Pancreas (tissue), 10 donors: ENCODE measurements around the gene ASB16. TPM values are rescaled to one million over a fixed set of nuclear protein-coding genes. Genes with fewer than 3 reads are reported as not detected.
A peak's percentile ranks its signal among the peaks of the same experiment; 100 is the strongest.

ENCODE experiments used
- ATAC-seq, 4 donors: fragments of 200-7000 bp; cut with Tn5 transposase; one replicate each; pipeline versions ENCODE4 v1.8.0 to v1.9.1; 2020; ENCODE audit warnings: mild to moderate bottlenecking in 4 of 4, moderate library complexity in 4 of 4
- DNase-seq, 6 donors: peaks; one replicate each; pipeline ENCODE4 v3.0.0-alpha.2; 2020
- FAIRE-seq: peaks from 2 replicates; lab custom pipeline; 2012; peaks lifted over from hg19 to GRCh38; lab: Jason Lieb, UNC
- H3K27ac ChIP-seq, 4 donors: fragments of 200-600 bp; sonication (generic); 1 replicate in 3 of 4; 2 replicates in 1 of 4; pipeline versions ENCODE4 v1.5.0 to v1.8.0; 2020
- H3K27me3 ChIP-seq, 4 donors: fragments of 200-600 bp; one replicate each; pipeline ENCODE4 v1.8.0; 2021
- H3K36me3 ChIP-seq, 3 donors: fragments of 200-600 bp; sonication (generic) in 1 of 3; one replicate each; pipeline versions ENCODE4 v1.5.0 to v1.8.0; 2020 to 2021
- H3K4me1 ChIP-seq, 3 donors: fragments of 200-600 bp; one replicate each; pipeline ENCODE4 v1.8.0; 2021
- H3K4me3 ChIP-seq, 4 donors: fragments of 200-600 bp; sonication (generic) in 2 of 4; one replicate each; pipeline versions ENCODE4 v1.5.0 to v1.8.0; 2020 to 2021
- H3K9me3 ChIP-seq, 4 donors: fragments of 200-600 bp; one replicate each; pipeline ENCODE4 v1.8.0; 2021
- WGBS, 2 donors: extraction: QIAGEN DNeasy Blood & Tissue Kit; methylation state at CpG; one replicate each; pipeline ENCODE4 v1.1.7; 2013; 5-methylcytosine and 5-hydroxymethylcytosine counted together
- intact Hi-C, 3 donors: fragments of 100-400 bp; cut with DNase I; formaldehyde crosslinking; loops; one replicate each; pipeline versions ENCODE4 v1.11.1 to v1.14.2; 2022
- polyA plus RNA-seq, 2 donors: library from polyadenylated mRNA; stranded (reverse); fragments of 200-250 nt; gene quantifications; one replicate each; pipeline ENCODE4 v1.2.3, GENCODE V29; 2013
- total RNA-seq, 6 donors: library from RNA; stranded (reverse); fragmentation: NEBNext Ultra II Directional in 4 of 6; extraction: Animal tissue kit (Norgen Biotek cat#: 25700) in 4 of 6; gene quantifications; one replicate each; pipeline versions ENCODE4 v1.2.1 to v1.2.4, GENCODE V29; 2021 to 2023
- TF ChIP-seq, protein P1 (sequence below), 4 donors: fragments of 200-600 bp; sonication (generic) in 3 of 4; IDR thresholded peaks; one replicate each; pipeline versions ENCODE4 v1.5.0 to v1.8.0; 2021; ENCODE audit warnings: antibody characterized with exemption in 4 of 4
- donor health status: healthy with polysubstance abuse.
- donor health status: DM: no; HTN: no; CAD: no; lungs with moderate emphysema.
- donor health status: DM: no; HTN: no; CAD: no.
- donor health status: control.
- donor health status: control.
- donor health status: Bipolar disorder and iron deficiency.
- donor health status: DM: yes; HTN: yes; CAD: no.
- donor health status: DM: no; HTN: no; CAD: no.
- donor health status: DM: no; HTN: no; CAD: no.
- donor health status: DM: yes; HTN: yes; CAD: no.

The ASB16 gene
- total and polyA plus RNA-seq, 8 donors = 1.1 to 3.9 (median 2.3) TPM

DNA sequence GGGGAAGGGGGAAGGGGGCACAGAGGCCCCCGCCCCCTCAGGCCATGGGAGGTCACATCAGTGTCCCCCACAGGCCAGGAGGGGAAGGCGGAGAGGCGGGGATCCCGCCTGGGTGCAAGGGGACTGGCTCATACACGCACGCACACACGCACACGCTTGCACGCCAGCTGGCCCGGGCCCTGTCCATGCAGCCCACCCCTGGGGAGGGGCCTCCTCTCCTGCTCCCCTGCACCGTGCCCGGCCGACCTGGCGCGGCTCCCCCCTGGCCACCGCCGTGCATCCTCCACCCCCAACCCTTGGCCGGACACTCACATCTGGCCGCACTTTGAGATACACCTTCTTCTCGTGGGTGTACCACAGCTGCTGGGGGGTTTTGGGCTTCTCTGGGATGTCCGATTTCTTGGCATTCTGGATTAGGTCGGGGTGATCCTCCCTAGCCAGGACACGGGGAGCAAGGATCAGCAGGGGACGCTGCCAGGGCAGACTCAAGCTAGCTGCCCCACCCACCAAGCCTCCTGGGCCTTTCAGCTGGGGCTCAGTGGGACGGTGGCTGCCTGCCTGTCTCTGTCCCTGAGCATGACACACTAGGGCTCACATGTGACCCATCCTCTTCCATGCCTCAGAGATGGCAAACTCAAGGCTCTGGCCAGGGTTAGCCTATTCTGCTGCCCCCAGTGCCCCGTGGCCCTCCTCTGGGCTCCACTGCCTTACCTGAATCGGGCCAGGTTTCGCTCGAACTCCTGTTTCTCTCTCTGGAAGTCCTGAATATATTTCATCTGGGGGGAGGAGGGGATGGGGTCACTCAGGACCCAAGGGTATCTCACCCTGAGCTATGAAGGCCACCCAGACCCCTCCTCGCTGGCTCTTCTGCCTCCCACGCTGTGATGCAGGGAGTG, 42.3 kb downstream of the ASB16 start:
- WGBS, 2 donors = 61 to 73% methylated on average over 30 to 31 of the region's 31 CpGs
- FAIRE-seq = no peak
- peaks cover 0 to 34% (median 24%) of the 10 kb centered on the region in 3 donors for H3K36me3 ChIP-seq

DNA sequence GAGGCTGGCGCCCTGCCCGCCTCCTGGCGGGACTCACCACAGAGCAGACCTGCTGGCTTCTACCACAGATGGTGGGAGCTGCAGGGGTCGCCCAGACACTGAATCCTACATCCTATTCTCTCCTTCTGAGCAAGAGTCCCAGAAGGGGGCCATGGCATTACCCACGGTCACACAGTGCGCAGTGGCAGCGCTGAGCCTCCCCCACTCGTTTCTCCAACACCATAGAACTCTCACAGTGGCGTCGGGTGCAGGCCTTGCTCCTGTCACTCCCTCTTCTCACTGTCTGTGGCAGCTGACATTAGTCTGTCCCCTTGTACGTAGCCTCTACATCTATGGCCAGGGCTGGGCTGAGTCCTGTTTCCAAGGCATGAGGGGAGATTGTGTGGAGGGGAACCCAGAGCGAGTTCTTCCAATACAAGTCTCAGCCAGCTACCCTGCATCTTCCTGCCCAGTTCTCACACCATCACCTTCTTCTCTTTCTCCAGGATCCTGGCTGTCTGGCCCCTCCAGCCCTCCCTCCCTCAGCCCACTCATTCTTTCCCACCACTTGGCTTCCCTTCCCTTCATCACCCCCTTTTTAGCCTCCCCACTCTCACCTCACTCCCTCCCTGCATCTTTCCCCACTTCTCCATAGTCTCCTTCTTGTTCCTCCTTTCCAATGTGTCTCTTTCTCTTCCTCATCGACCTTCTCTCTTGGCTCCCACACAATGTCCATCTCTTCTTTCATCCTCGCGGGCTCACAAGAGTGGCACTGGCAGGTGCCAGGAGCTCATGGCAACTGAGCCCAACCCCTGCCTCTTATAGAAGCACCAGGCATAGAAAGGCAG, 43.1 kb downstream of the ASB16 start:
- DNase-seq (no peak), ATAC-seq (no peak), FAIRE-seq (no peak)
- Histone ChIP-seq H3K36me3 (peaks cover 0 to 34% (median 23%) of the 10 kb centered on the region in 3 donors), H3K4me3 (no peak overlapping the region), H3K4me1 (peaks cover 6 to 17% (median 10%) of the 10 kb centered on the region in 3 donors), H3K9me3 (no peaks in the 10 kb centered on the region), H3K27me3 (no peaks in the 10 kb centered on the region), H3K27ac (no peak overlapping the region)
- intact Hi-C loops = loop anchor here (5.0 to 10.0 kb wide), 4 partner anchors 109 to 134 kb away; partner anchors contain the start of genes SLC25A39 (in 2 of the 3) and GRN (in 1 of the 3)
- WGBS, 2 donors = 86 to 89% methylated on average over 15 of the region's 15 CpGs
- TF ChIP-seq, protein P1, sequence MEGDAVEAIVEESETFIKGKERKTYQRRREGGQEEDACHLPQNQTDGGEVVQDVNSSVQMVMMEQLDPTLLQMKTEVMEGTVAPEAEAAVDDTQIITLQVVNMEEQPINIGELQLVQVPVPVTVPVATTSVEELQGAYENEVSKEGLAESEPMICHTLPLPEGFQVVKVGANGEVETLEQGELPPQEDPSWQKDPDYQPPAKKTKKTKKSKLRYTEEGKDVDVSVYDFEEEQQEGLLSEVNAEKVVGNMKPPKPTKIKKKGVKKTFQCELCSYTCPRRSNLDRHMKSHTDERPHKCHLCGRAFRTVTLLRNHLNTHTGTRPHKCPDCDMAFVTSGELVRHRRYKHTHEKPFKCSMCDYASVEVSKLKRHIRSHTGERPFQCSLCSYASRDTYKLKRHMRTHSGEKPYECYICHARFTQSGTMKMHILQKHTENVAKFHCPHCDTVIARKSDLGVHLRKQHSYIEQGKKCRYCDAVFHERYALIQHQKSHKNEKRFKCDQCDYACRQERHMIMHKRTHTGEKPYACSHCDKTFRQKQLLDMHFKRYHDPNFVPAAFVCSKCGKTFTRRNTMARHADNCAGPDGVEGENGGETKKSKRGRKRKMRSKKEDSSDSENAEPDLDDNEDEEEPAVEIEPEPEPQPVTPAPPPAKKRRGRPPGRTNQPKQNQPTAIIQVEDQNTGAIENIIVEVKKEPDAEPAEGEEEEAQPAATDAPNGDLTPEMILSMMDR (IDR thresholded peaks at IDR 0.05) = no peak

More for the DNA sequence above, 42.3 kb downstream of the ASB16 start:
- Histone ChIP-seq H3K27ac (no peak overlapping the region), H3K9me3 (no peaks in the 10 kb centered on the region), H3K4me3 (no peak overlapping the region), H3K27me3 (no peaks in the 10 kb centered on the region), H3K4me1 (peaks cover 4 to 12% (median 7%) of the 10 kb centered on the region in 3 donors)
- ATAC-seq (no peak), DNase-seq (peak in 2 of 6 donors; percentile 57 to 82)
- TF ChIP-seq, protein P1 (IDR thresholded peaks at IDR 0.05) = no peak
- intact Hi-C loops = loop anchor here (5.0 to 10.0 kb wide), 4 partner anchors 110 to 135 kb away; partner anchors contain the start of genes SLC25A39 (in 2 of the 3) and GRN (in 1 of the 3)

DNA sequence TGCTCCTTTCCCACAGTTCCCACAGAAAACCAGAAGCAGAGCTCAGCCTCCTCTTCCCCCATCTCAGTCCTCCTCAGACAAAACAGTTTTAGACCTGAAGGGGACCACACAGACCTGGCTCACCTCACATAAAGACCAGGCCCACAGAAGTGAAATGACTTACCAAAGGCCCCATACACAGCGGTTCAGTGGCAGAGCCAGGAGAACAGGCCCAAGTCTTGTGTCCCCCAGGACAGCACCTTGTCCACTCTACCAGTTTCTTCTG, 43.7 kb downstream of the ASB16 start:
- TF ChIP-seq, protein P1 (IDR thresholded peaks at IDR 0.05) = no peak
- Histone ChIP-seq H3K27ac (no peak overlapping the region), H3K27me3 (no peaks in the 10 kb centered on the region), H3K9me3 (no peaks in the 10 kb centered on the region), H3K36me3 (peaks cover 0 to 30% (median 20%) of the 10 kb centered on the region in 3 donors), H3K4me3 (no peak overlapping the region), H3K4me1 (peaks cover 6 to 17% (median 10%) of the 10 kb centered on the region in 3 donors)
- no peak for DNase-seq
- WGBS, 2 donors = 98 to 100% methylated on average over 1 of the region's 1 CpG
- intact Hi-C loops = loop anchor here (5.0 to 10.0 kb wide), 4 partner anchors 108 to 133 kb away; partner anchors contain the start of genes SLC25A39 (in 2 of the 3) and GRN (in 1 of the 3)
- no peak for ATAC-seq
- FAIRE-seq = no peak

DNA sequence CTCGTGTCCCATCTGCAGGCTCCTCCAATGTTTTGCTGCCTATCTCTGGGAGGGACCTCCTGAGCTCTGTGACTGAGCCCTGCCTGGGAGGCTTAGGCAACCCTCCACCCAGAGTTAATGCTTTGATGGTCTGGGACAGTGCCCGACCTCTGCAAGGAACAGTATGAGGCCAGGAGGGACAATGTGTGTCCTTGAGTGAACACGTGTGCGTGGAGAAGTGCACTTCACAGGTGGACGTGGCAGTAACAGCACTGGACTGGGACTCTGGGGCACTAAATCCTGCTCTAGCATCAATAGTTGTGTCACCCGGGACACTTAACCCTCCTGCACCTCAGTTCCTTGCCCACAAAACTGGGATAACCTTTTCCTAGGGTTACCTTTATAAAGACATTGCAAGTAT, 44.4 kb downstream of the ASB16 start:
- no peaks in the 10 kb centered on the region for H3K27me3 ChIP-seq
- no peak overlapping the region for H3K27ac ChIP-seq
- DNase-seq = no peak
- peaks cover 0 to 26% (median 20%) of the 10 kb centered on the region in 3 donors for H3K36me3 ChIP-seq
- no peak overlapping the region for H3K4me3 ChIP-seq
- 85 to 92% methylated on average over 6 of the region's 6 CpGs for WGBS, 2 donors
- intact Hi-C loops = loop anchor here (5.0 to 10.0 kb wide), 4 partner anchors 107 to 132 kb away; partner anchors contain the start of genes SLC25A39 (in 2 of the 3) and GRN (in 1 of the 3)
- TF ChIP-seq, protein P1 (IDR thresholded peaks at IDR 0.05) = no peak
- H3K4me1 ChIP-seq = peaks cover 6 to 17% (median 10%) of the 10 kb centered on the region in 3 donors
- ATAC-seq = no peak
- no peak for FAIRE-seq
- H3K9me3 ChIP-seq = no peaks in the 10 kb centered on the region
